Omental fat pad (tissue), 4 donors: ENCODE results near the gene ENPP6. TPM values are rescaled to one million over a fixed set of nuclear protein-coding genes. Genes with fewer than 3 reads are reported as not detected.

ENCODE experiments used
- ATAC-seq: fragments of 150-250 bp; one replicate; pipeline ENCODE4 v1.9.1; 2016; ENCODE audit warnings: mild to moderate bottlenecking, moderate library complexity; ENCODE audit not compliant: low FRiP score
- DNase-seq: peaks from one replicate; pipeline ENCODE4 v3.0.0-alpha.2; 2019; ENCODE audit warnings: low spot score
- total RNA-seq, 4 donors: library from RNA; depleted of rRNA; stranded (reverse); fragments of >200 nt; gene quantifications; one replicate each; pipeline ENCODE4 v1.1.0, GENCODE V29; 2016
- TF ChIP-seq, protein P1 (sequence below), 3 donors: fragments of 450-650 bp; IDR thresholded peaks; one replicate each; pipeline ENCODE4 v1.5.1; 2016 to 2017; ENCODE audit warnings: antibody characterized with exemption in 3 of 3, mild to moderate bottlenecking in 3 of 3, moderate library complexity in 2 of 3

The ENPP6 gene
- total RNA-seq, 4 donors from 2014 or later = 0.19 to 0.63 TPM; not detected in 2

- TF ChIP-seq, protein P1, sequence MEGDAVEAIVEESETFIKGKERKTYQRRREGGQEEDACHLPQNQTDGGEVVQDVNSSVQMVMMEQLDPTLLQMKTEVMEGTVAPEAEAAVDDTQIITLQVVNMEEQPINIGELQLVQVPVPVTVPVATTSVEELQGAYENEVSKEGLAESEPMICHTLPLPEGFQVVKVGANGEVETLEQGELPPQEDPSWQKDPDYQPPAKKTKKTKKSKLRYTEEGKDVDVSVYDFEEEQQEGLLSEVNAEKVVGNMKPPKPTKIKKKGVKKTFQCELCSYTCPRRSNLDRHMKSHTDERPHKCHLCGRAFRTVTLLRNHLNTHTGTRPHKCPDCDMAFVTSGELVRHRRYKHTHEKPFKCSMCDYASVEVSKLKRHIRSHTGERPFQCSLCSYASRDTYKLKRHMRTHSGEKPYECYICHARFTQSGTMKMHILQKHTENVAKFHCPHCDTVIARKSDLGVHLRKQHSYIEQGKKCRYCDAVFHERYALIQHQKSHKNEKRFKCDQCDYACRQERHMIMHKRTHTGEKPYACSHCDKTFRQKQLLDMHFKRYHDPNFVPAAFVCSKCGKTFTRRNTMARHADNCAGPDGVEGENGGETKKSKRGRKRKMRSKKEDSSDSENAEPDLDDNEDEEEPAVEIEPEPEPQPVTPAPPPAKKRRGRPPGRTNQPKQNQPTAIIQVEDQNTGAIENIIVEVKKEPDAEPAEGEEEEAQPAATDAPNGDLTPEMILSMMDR (IDR thresholded peaks at IDR 0.05) = no peak
- DNase-seq = no peak
- ATAC-seq = no peak
Observed at GRCh38 chr4:184120549-184121127, 97.0 kb downstream of the ENPP6 start.

- no peak for DNase-seq
- no peak for ATAC-seq
- TF ChIP-seq, protein P1 (IDR thresholded peaks at IDR 0.05) = no peak
Observed at GRCh38 chr4:184117662-184118199, 99.9 kb downstream of the ENPP6 start.

DNA sequence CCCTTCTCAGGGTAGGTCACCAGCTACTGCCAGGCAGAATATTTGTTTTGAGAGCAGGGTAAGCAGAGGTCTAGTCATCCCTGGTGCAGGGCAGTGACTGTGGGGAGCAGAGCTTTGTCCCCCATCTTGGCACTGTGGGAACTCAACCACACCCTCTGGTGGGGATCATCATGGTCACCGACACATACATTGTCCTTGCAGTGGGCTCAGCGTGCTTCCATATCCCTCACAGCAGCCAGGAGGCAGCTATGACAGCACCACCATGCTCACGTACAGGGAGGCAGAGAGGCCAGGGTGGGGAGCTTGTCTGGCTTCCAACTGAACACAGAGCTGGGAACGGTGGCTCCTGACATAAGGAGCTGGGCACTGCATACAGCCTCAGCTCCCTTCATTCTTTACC, 102.3 kb downstream of the ENPP6 start:
- ATAC-seq (no peak), DNase-seq (no peak)
- TF ChIP-seq, protein P1 (IDR thresholded peaks at IDR 0.05) = no peak

- TF ChIP-seq, protein P1 (IDR thresholded peaks at IDR 0.05) = no peak
- ATAC-seq (no peak), DNase-seq (no peak)
Observed at GRCh38 chr4:184114431-184114830, 103.2 kb downstream of the ENPP6 start.

- ATAC-seq (no peak), DNase-seq (no peak)
- TF ChIP-seq, protein P1 (IDR thresholded peaks at IDR 0.05) = no peak
Observed at GRCh38 chr4:184112006-184112550, 105.6 kb downstream of the ENPP6 start.

GRCh38 chr4:184111233-184111832, 106.3 kb downstream of the ENPP6 start:
- ATAC-seq = no peak
- TF ChIP-seq, protein P1 (IDR thresholded peaks at IDR 0.05) = no peak
- DNase-seq = no peak
